K562 (cell line): ENCODE data around the gene UPK2. TPM values are rescaled to one million over a fixed set of nuclear protein-coding genes. Genes with fewer than 3 reads are reported as not detected.

Source experiments
- BRCA1 ChIP-seq, 2 experiments: fragments of 450-650 bp in 1 of 2; sonication (generic) in 1 of 2; formaldehyde crosslinking in 1 of 2; IDR thresholded peaks; 2 replicates each; pipeline versions ENCODE4 v1.5.0 to v1.6.1; 2017 to 2020; ENCODE audit warnings: mild to moderate bottlenecking in 1 of 2, missing genetic modification reagents in 1 of 2
- CGGBP1 ChIP-seq: fragments of 250-450 bp; sonication (Bioruptor Pico); IDR thresholded peaks from 2 replicates; pipeline ENCODE4 v1.9.0; 2021; ENCODE audit warnings: mild to moderate bottlenecking
- ESRRA ChIP-seq: fragments of 450-650 bp; IDR thresholded peaks from 2 replicates; pipeline ENCODE4 v1.6.1; 2014; ENCODE audit warnings: low read depth, mild to moderate bottlenecking, moderate library complexity, borderline replicate concordance
- ESRRB ChIP-seq: fragments of 250-450 bp; sonication (Bioruptor Pico); IDR thresholded peaks from 2 replicates; pipeline ENCODE4 v1.5.0; 2020; ENCODE audit warnings: mild to moderate bottlenecking, moderate library complexity, borderline replicate concordance
- FOXO4 ChIP-seq: fragments of 450-650 bp; formaldehyde crosslinking; IDR thresholded peaks from 2 replicates; pipeline ENCODE4 v1.4.0; 2020; ENCODE audit warnings: mild to moderate bottlenecking, moderate library complexity
- KAT2B ChIP-seq: IDR thresholded peaks from one replicate; pipeline ENCODE4 v1.6.1; 2012; ENCODE audit warnings: low read depth, mild to moderate bottlenecking, control low read depth, inconsistent platforms, low read length, moderate library complexity
- LARP7 ChIP-seq: fragments of 450-650 bp; IDR thresholded peaks from 2 replicates; pipeline ENCODE4 v1.6.1; 2016
- MTF1 ChIP-seq: fragments of 250-450 bp; sonication (Bioruptor Pico); IDR thresholded peaks from 2 replicates; pipeline ENCODE4 v1.9.0; 2021; ENCODE audit warnings: moderate library complexity, mild to moderate bottlenecking, inconsistent platforms, borderline replicate concordance
- NFE2 ChIP-seq: IDR thresholded peaks from 2 replicates; pipeline ENCODE4 v1.6.1; 2014; ENCODE audit warnings: antibody characterized with exemption, low read depth
- PCBP2 ChIP-seq: fragments of 200-400 bp; formaldehyde crosslinking; IDR thresholded peaks from 2 replicates; pipeline ENCODE4 v1.6.1; 2018; ENCODE audit warnings: low read length, low read depth, mild to moderate bottlenecking, moderate library complexity; ENCODE audit not compliant: poor library complexity, severe bottlenecking
- PHB ChIP-seq: fragments of 250-450 bp; sonication (Bioruptor Pico); IDR thresholded peaks from 2 replicates; pipeline ENCODE4 v1.5.0; 2021
- RBM25 ChIP-seq: fragments of 200-400 bp; formaldehyde crosslinking; IDR thresholded peaks from 2 replicates; pipeline ENCODE4 v1.6.1; 2018; ENCODE audit warnings: low read length, low read depth, moderate library complexity; ENCODE audit not compliant: severe bottlenecking
- SREBF2 ChIP-seq: sonication (generic); formaldehyde crosslinking; IDR thresholded peaks from 2 replicates; pipeline ENCODE4 v1.4.0; 2020; ENCODE audit warnings: mild to moderate bottlenecking, missing genetic modification reagents
- TBP ChIP-seq: optimal IDR thresholded peaks from 2 replicates; pipeline ENCODE3; 2011; ENCODE audit warnings: low read depth, low read length, improper control_type of control experiment
- TEAD1 ChIP-seq, 2 experiments: fragments of 450-650 bp in 1 of 2; sonication (generic) in 1 of 2; formaldehyde crosslinking; IDR thresholded peaks; 2 replicates each; pipeline versions ENCODE4 v1.4.0 to v1.8.0; 2020 to 2022; ENCODE audit warnings: mild to moderate bottlenecking in 2 of 2, missing genetic modification reagents in 1 of 2
- TSHZ1 ChIP-seq: fragments of 250-450 bp; sonication (Bioruptor Pico); IDR thresholded peaks from 2 replicates; pipeline ENCODE4 v1.4.0; 2020; ENCODE audit warnings: mild to moderate bottlenecking, moderate library complexity
- U2AF1 ChIP-seq: fragments of 200-400 bp; formaldehyde crosslinking; optimal IDR thresholded peaks from 2 replicates; pipeline ENCODE3; 2017; ENCODE audit warnings: mild to moderate bottlenecking, low read depth, low read length, moderate library complexity
- UBTF ChIP-seq, 2 experiments: IDR thresholded peaks; 2 replicates each; pipeline ENCODE4 v1.6.1; 2012; ENCODE audit warnings: improper control_type of control experiment in 2 of 2, low read depth in 2 of 2, low read length in 2 of 2, borderline replicate concordance in 1 of 2
- XRCC5 ChIP-seq: fragments of 200-400 bp; formaldehyde crosslinking; IDR thresholded peaks from 2 replicates; pipeline ENCODE4 v1.6.1; 2017; ENCODE audit warnings: low read depth, mild to moderate bottlenecking, low read length
- ZNF140 ChIP-seq: fragments of 250-450 bp; sonication (Bioruptor Pico); IDR thresholded peaks from 2 replicates; pipeline ENCODE4 v1.8.0; 2021; ENCODE audit warnings: moderate library complexity, mild to moderate bottlenecking, inconsistent platforms
- ZNF785 ChIP-seq: fragments of 250-450 bp; sonication (Bioruptor Pico); IDR thresholded peaks from 2 replicates; pipeline ENCODE4 v1.4.0; 2020; ENCODE audit warnings: mild to moderate bottlenecking
- polyA plus RNA-seq, 8 experiments: library from polyadenylated mRNA; depleted of rRNA in 4 of 8; stranded (reverse) in 5 of 8; unstranded in 3 of 8; fragments of >200 nt; fragmentation: Nextera tagmentation in 2 of 8; fragmentation: Illumina TruSeq in 1 of 8; extraction: Ambion mirVana in 2 of 8; extraction: Trizol in 1 of 8; gene quantifications; 2 replicates each; pipeline versions ENCODE4 v1.2.1 to v1.2.3, GENCODE V29; 2011 to 2014; ENCODE audit warnings: inconsistent platforms in 1 of 8, missing spikeins in 1 of 8
- total RNA-seq, 7 experiments: library from RNA; depleted of rRNA in 6 of 7; stranded (reverse); fragments of >200 nt in 6 of 7; fragmentation: Illumina TruSeq in 2 of 7; extraction: Trizol in 2 of 7; gene quantifications; 2 replicates each; pipeline versions ENCODE4 v1.2.1 to v1.2.3, GENCODE V29; 2011 to 2021; ENCODE audit warnings: low replicate concordance in 1 of 7

Gene UPK2
- total and polyA plus RNA-seq, 9 of the 15 experiments (the other 6 are each of a cell fraction or from before 2014, with no cell fraction given), result not detected

- TF ChIP-seq ESRRB (CRISPR knock-in tag) (no peak), ESRRA (no peak), PHB (CRISPR knock-in tag) (no peak), NFE2 (peak; percentile 68), BRCA1 (IDR thresholded peaks at IDR 0.05) (no peak), BRCA1 (CRISPR knock-in tag; IDR thresholded peaks at IDR 0.05) (no peak), RBM25 (no peak), ZNF785 (CRISPR knock-in tag) (no peak), ZNF140 (CRISPR knock-in tag) (no peak), KAT2B (no peak), PCBP2 (no peak), SREBF2 (CRISPR knock-in tag) (no peak), CGGBP1 (CRISPR knock-in tag) (no peak), FOXO4 (0 out of 2 replicates have a peak, but pooled peaks have one; percentile 11), TEAD1 (CRISPR knock-in tag; IDR thresholded peaks at IDR 0.05) (peak; percentile 17 to 81; a peak in 1 of 4 replicates), U2AF1 (no peak), LARP7 (no peak), TSHZ1 (CRISPR knock-in tag) (no peak), XRCC5 (no peak), MTF1 (CRISPR knock-in tag) (no peak), TBP (peak; percentile 56), UBTF (IDR thresholded peaks at IDR 0.05; ENCODE audit: borderline replicate concordance in 1 of 2, low read depth in 2 of 2, low read length in 2 of 2) (peak; percentile 67 to 91; a peak in 2 of 4 replicates)
These were observed 24.2 kb downstream of the UPK2 start (continued) for GRCh38 chr11:118980191-118980881.
